Aorta (tissue), 5 donors: ENCODE measurements around the gene PI4KA. TPM values are rescaled to one million over a fixed set of nuclear protein-coding genes. Genes with fewer than 3 reads are reported as not detected.

ENCODE experiments used
- ATAC-seq: fragments of 200-7000 bp; cut with Tn5 transposase; one replicate; pipeline ENCODE4 v1.9.1; 2022; ENCODE audit warnings: moderate library complexity; ENCODE audit not compliant: low FRiP score
- DNase-seq, 2 donors: peaks; one replicate each; pipeline ENCODE4 v3.0.0-alpha.2; 2020
- H3K27ac ChIP-seq, 2 donors: one replicate each; pipeline ENCODE4 v1.5.1; 2013; ENCODE audit warnings: low read length in 2 of 2, mild to moderate bottlenecking in 2 of 2, moderate library complexity in 2 of 2, control low read depth in 1 of 2, inconsistent platforms in 1 of 2, low read depth in 1 of 2
- H3K27me3 ChIP-seq, 2 donors: one replicate each; pipeline ENCODE4 v1.6.1; 2013; ENCODE audit warnings: control low read depth in 1 of 2, low read length in 1 of 2, mild to moderate bottlenecking in 1 of 2, moderate library complexity in 1 of 2; ENCODE audit not compliant: insufficient read depth in 2 of 2, control insufficient read depth in 1 of 2
- H3K36me3 ChIP-seq, 2 donors: one replicate each; pipeline ENCODE4 v1.6.1; 2013; ENCODE audit warnings: control low read depth in 1 of 2, low read length in 1 of 2, mild to moderate bottlenecking in 1 of 2; ENCODE audit not compliant: insufficient read depth in 2 of 2, control insufficient read depth in 1 of 2
- H3K4me1 ChIP-seq, 2 donors: one replicate each; pipeline ENCODE4 v1.6.1; 2013; ENCODE audit warnings: low read length in 2 of 2, control low read depth in 1 of 2, mild to moderate bottlenecking in 1 of 2, moderate library complexity in 1 of 2; ENCODE audit not compliant: insufficient read depth in 2 of 2, control insufficient read depth in 1 of 2
- H3K4me3 ChIP-seq, 2 donors: one replicate each; pipeline ENCODE4 v1.5.1; 2013; ENCODE audit warnings: low read length in 2 of 2, control low read depth in 1 of 2, mild to moderate bottlenecking in 1 of 2
- H3K9me3 ChIP-seq: one replicate; pipeline ENCODE4 v1.6.1; 2013; ENCODE audit warnings: mild to moderate bottlenecking, low read length; ENCODE audit not compliant: control insufficient read depth
- WGBS, 2 donors: extraction: QIAGEN DNeasy Blood & Tissue Kit; methylation state at CpG; one replicate each; pipeline ENCODE4 v1.1.7; 2013; 5-methylcytosine and 5-hydroxymethylcytosine counted together
- intact Hi-C, 2 donors: fragments of 100-400 bp; cut with DNase I; formaldehyde crosslinking; loops; one replicate each; pipeline versions ENCODE4 v1.14.2 to v1.15.0; 2022
- polyA plus RNA-seq, 2 donors: library from polyadenylated mRNA; stranded (reverse); fragments of 200-250 nt; gene quantifications; one replicate each; pipeline ENCODE4 v1.2.3, GENCODE V29; 2013
- total RNA-seq, 2 donors: library from RNA; stranded (reverse); fragmentation: NEBNext Ultra II Directional; extraction: Animal tissue kit (Norgen Biotek cat#: 25700); gene quantifications; one replicate each; pipeline ENCODE4 v1.2.1, GENCODE V29; 2021
- donor health status: healthy with polysubstance abuse.
- donor health status: Bipolar disorder and iron deficiency.
- donor health status: DM: no; HTN: no; CAD: no.
- donor health status: DM: no; HTN: no; CAD: no.
- donor health status: DM: yes; HTN: yes; CAD: no.

Gene PI4KA
- total and polyA plus RNA-seq, 4 donors, result 21.9 to 107 (median 74.8) TPM

DNA sequence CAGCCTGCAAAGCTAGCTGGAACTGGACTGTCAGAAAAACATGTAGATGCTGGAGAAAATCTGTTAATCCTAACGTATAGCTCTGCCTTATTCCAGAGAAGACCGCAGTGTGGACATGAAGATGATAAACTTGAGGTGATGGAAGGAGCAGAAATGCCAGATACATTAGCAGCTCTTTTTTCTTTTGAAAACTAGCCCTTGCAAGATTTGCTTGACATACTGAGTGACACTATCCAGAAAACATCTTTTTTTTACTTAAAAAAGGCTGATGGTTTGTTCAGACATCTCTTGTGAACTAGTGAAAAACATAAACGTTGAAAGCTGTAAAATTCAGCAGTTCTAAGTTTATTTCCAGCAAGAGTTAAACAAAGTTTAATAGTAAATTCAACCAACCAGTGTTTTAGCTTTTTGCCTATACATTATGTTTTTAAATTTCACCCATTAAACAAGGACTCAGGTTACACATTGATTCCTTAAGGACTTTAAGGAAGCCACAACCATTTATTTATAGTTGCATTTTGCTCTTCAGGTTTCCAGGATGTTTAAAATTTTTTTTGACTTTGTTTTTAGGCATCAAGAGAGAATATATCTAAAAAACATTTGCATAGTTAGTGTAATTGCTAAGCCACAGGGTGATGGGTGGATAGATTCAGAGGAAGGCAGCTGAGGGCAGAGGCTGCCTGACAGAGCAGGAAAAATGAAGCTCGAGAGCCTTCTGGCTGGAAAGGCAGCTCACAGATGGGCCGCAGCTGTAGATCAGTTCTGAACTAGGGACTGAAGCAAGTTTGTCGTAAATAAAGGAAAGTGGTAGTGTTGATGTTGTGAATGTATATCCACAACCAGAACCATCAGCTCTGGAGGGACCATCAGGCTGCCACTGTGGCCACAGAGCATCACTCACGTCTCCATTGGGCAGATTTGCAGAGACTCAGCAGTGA lies 9.7 kb upstream of the PI4KA start:
- Histone ChIP-seq H3K27me3 (no peaks in the 10 kb centered on the region), H3K9me3 (no peaks in the 10 kb centered on the region), H3K27ac (no peak overlapping the region), H3K36me3 (peaks cover 0 to 1% of the 10 kb centered on the region in 2 donors), H3K4me1 (no peaks in the 10 kb centered on the region), H3K4me3 (no peak overlapping the region)
- DNase-seq, result peak in 1 of 2 donors; percentile 20
- 69 to 76% methylated on average over 7 of the region's 7 CpGs for WGBS, 2 donors
- intact Hi-C loops, result no loop called here
- ATAC-seq, result no peak

DNA sequence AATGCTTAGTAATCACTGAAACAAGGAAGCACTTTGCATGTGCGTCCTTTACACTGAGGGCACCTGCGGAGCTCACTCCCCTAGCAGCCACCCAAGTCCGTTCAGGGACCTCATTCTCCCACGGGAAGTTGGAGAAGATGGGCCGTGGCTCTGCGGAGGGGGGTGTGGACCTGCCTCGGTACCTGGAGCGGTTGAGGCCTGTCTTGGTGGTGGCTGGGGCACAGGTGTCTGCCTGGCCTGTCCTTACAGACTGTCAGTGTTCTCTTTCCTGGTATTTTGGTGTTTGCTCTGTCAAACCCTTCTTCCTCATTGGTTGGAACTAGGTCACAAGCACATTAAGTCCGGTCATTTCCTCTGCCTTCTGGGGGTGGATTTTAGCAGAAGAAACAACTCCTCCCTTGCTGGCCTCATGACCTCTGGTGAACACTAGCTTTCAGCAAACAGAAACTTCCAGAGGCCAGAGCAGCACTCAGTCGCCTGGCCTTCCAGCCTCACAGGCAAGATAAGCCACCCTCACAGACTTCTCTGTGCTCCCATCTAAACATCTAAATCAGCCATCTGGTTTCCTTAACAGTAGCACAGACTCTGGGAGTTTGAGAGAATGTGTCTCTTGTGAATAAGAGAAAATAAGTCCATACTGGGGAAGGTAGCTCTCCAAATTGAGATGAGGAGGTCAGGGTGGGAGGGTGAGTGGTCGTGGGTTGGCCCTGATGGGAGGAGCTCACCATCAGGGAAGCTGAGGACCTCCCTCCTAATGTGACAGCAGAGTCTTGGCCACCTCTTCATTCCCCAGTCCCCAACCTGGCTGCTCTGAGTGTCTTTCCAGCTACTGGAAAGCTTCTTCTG lies 8.8 kb upstream of the PI4KA start:
- intact Hi-C loops, result no loop called here
- Histone ChIP-seq H3K27ac (no peak overlapping the region), H3K4me3 (no peak overlapping the region)

DNA sequence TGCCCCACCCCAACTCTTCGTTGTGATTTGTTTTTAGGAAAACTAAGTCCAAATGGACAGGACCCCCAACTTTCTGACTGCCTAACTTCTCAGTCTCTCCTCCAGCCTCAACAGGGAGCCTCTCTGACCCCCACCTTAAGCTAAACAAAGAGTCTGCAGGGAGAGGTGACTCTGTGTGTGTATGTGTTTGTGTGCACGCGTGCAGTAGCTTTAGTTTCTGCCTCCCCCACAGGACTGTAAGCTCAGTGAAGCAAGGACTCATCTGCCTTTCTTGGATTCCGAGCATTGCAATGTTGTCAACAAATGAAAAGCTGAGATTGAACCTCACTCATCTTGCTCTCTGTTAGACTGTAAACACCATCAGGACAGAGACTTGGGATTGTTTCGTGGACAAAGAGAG lies 8.1 kb upstream of the PI4KA start:
- H3K4me3 ChIP-seq, result no peak overlapping the region
- H3K36me3 ChIP-seq, result peaks cover 0 to 1% of the 10 kb centered on the region in 2 donors
- H3K9me3 ChIP-seq, result no peaks in the 10 kb centered on the region
- no peak for DNase-seq
- intact Hi-C loops, result no loop called here
- no peaks in the 10 kb centered on the region for H3K4me1 ChIP-seq
- WGBS, 2 donors, result 81 to 87% methylated on average over 5 of the region's 5 CpGs
- ATAC-seq, result no peak
- H3K27me3 ChIP-seq, result no peaks in the 10 kb centered on the region
- no peak overlapping the region for H3K27ac ChIP-seq

More for the DNA sequence above, 8.8 kb upstream of the PI4KA start:
- peak; percentile 38 to 64 for DNase-seq
- Histone ChIP-seq H3K27me3 (no peaks in the 10 kb centered on the region), H3K9me3 (no peaks in the 10 kb centered on the region), H3K4me1 (no peaks in the 10 kb centered on the region), H3K36me3 (peaks cover 0 to 1% of the 10 kb centered on the region in 2 donors)
- 75 to 80% methylated on average over 11 of the region's 11 CpGs for WGBS, 2 donors
- peak; percentile 83 for ATAC-seq

DNA sequence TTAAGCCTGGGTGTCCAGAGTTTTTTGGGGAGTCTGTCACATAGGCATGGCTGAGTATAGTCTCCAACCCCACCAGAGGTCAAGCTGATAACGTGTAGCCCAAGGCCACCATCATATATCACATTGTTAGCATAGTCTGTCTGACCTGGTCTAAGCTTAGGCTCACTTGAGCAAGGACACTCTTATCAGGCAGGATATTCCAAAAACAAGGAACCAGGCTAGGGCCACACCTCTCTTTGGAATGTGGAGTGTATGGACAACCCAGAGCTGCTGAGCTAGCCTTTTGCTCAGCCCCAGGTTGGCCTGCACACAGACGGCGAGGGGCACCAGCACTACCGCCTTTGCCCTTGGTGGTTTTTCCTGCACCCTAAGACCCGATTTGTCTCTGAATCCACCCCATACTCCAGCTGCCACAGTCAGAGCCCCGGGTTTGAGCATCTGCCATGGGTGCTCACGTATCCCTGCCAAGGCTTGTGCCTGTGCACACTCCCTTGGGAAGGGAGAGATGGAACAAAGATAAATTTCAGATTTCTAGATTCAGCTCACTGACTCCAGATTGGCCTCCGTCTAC lies 7.3 kb upstream of the PI4KA start:
- intact Hi-C loops, result no loop called here
- WGBS, 2 donors, result 85 to 86% methylated on average over 8 of the region's 8 CpGs
- Histone ChIP-seq H3K4me1 (no peaks in the 10 kb centered on the region), H3K4me3 (no peak overlapping the region), H3K9me3 (no peaks in the 10 kb centered on the region), H3K36me3 (peaks cover 0 to 1% of the 10 kb centered on the region in 2 donors), H3K27me3 (no peaks in the 10 kb centered on the region), H3K27ac (no peak overlapping the region)
- ATAC-seq (no peak), DNase-seq (peak in 1 of 2 donors; percentile 60)

DNA sequence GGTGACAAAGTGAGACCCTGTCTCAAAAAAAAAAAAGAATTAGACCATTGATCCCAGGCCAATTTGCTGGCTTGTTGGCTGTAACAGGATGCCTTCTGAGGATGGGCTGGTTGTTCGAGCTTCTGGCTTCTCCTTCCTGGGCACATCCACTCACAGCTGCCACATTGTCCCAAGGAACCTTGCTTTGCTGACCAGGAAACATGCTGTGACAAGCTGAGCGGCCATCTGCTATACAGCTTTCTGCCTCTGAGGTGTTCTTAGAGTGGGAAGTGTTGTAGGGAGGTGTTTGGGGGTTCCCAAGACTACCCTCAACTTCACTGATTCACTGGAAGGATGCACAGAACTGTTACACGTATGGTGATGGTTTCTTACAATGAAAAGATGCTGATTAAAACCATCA lies 6.7 kb upstream of the PI4KA start:
- intact Hi-C loops, result no loop called here
- Histone ChIP-seq H3K4me3 (no peak overlapping the region), H3K27ac (no peak overlapping the region), H3K9me3 (no peaks in the 10 kb centered on the region), H3K36me3 (no peaks in the 10 kb centered on the region), H3K4me1 (no peaks in the 10 kb centered on the region), H3K27me3 (no peaks in the 10 kb centered on the region)
- 86 to 94% methylated on average over 3 of the region's 3 CpGs for WGBS, 2 donors
- DNase-seq (peak in 1 of 2 donors; percentile 28), ATAC-seq (no peak)

DNA sequence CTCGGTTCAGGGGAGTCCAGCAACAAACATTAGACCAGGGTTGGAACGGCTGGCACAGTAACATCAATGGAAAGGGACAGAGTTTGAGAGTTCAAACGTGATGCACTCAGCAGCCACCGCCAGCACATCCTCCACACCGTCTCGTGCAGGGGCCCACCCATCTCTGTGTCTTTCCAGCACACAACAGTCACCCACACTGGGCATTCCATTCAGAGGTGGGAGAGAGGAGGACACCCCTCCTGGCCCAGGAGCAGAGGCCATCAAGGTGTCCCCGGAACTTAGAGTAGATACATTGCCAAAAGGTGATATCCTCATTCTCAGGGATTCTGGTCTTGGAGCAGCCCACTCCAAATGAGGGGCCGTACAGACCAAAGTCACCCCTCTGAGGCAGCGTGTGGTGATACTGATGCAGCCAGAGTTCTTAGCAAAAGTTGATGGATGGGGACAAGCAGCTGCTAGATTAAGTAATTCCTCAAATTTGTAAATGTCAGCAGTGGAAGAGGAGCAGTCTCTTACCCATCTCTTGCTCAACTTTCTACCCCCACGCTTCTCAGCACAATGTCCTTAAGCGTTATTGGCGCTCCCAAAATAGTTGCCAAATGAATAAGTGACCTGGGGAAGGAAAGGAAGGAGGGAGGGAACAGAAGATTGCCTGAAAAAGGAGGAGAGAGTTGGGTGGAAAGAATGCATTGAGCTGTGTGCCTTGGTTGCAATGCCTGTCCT lies 5.7 kb upstream of the PI4KA start:
- H3K4me1 ChIP-seq, result no peaks in the 10 kb centered on the region
- no peaks in the 10 kb centered on the region for H3K9me3 ChIP-seq
- no peak overlapping the region for H3K27ac ChIP-seq
- no peaks in the 10 kb centered on the region for H3K27me3 ChIP-seq
- intact Hi-C loops, result no loop called here
- WGBS, 2 donors, result 88 to 90% methylated on average over 12 of the region's 12 CpGs
- peak in 1 of 2 donors; percentile 59 for DNase-seq
- no peaks in the 10 kb centered on the region for H3K36me3 ChIP-seq
- H3K4me3 ChIP-seq, result no peak overlapping the region
- ATAC-seq, result no peak

DNA sequence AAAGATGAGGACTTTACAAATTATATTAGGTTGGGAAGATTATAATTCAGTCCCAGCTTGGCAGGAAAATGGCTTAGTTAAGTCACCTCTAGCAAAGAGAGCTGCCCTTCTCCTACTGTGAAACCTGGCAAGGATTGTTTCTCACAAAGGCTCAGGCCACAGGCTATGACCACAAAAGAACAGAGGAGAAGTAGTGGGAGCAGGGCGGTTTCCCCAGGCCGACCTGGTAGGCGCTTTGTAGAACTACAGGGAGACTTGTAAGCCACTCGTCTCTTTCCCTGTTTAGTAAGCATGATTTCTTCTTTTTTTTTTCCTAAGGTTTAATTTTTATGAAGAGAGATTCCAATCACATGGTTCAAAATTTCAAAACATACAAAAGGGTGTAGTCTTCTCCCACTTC lies 4.8 kb upstream of the PI4KA start:
- Histone ChIP-seq H3K4me1 (no peaks in the 10 kb centered on the region), H3K9me3 (no peaks in the 10 kb centered on the region), H3K36me3 (no peaks in the 10 kb centered on the region), H3K27ac (no peak overlapping the region), H3K27me3 (no peaks in the 10 kb centered on the region), H3K4me3 (no peak overlapping the region)
- 81 to 83% methylated on average over 4 of the region's 4 CpGs for WGBS, 2 donors
- DNase-seq, result peak in 1 of 2 donors; percentile 35
- no peak for ATAC-seq
- intact Hi-C loops, result no loop called here

DNA sequence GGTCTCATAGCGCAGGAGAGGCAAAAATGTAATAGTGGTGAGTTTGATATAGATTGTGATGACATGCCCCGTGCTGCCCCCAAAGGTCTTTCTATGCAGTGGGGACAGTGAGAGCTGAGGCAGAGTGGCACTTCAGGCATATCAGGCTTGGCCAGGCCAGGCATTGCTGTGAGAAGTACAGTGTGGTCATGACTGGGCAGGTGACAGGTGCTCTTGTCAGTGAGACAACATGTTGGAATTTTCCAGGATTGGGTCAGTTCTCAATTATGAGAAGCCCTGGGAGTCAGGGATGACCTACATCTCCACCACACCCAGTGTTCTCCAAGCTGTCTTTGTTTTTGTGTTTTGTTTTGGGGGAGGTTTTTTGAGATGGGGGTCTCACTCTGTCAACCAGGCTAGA lies 3.9 kb upstream of the PI4KA start:
- no peak overlapping the region for H3K4me3 ChIP-seq
- DNase-seq, result peak in 1 of 2 donors; percentile 26
- peaks cover 0 to 2% of the 10 kb centered on the region in 2 donors for H3K4me1 ChIP-seq
- no peak for ATAC-seq
- no peaks in the 10 kb centered on the region for H3K9me3 ChIP-seq
- 93% methylated on average over 2 of the region's 2 CpGs for WGBS, 2 donors
- H3K27me3 ChIP-seq, result no peaks in the 10 kb centered on the region
- intact Hi-C loops, result no loop called here
- H3K27ac ChIP-seq, result no peak overlapping the region
- H3K36me3 ChIP-seq, result no peaks in the 10 kb centered on the region
